HL-60/S4 (cell line): ENCODE results near the gene MAN2B2.
"Not testable (repeated sequence)": the region's sequence is repeated elsewhere in the genome, so short reads cannot be mapped to it uniquely, and the experiment has no call there.

Source experiments
- in situ Hi-C: fragments of 300-500 bp; cut with MboI; formaldehyde crosslinking; loops from 2 replicates; pipeline ENCODE4 v1.14.3; 2022; ENCODE audit warnings: low sequenced_read_pairs

MAN2B2 gene

GRCh38 chr4:6663596-6664393 is 88.8 kb downstream of the MAN2B2 start:
- in situ Hi-C loops = no loop called here

GRCh38 chr4:6665320-6665654 is 90.3 kb downstream of the MAN2B2 start:
- in situ Hi-C loops = no loop called here

GRCh38 chr4:6668391-6668790 is 93.4 kb downstream of the MAN2B2 start:
- in situ Hi-C loops = no loop called here

GRCh38 chr4:6671648-6672047 is 96.7 kb downstream of the MAN2B2 start:
- in situ Hi-C loops = no loop called here

GRCh38 chr4:6672131-6672530 is 97.1 kb downstream of the MAN2B2 start:
- in situ Hi-C loops = no loop called here

GRCh38 chr4:6672541-6673190 is 97.7 kb downstream of the MAN2B2 start:
- in situ Hi-C loops = not testable (repeated sequence)
